A549 (cell line): ENCODE results near the gene MICU2. TPM values are rescaled to one million over a fixed set of nuclear protein-coding genes. Genes with fewer than 3 reads are reported as not detected.
A peak's percentile ranks its signal among the peaks of the same experiment; 100 is the strongest.

Experiments
- ATAC-seq, 2 experiments: fragments of 200-7000 bp in 1 of 2; fragments of >200 bp in 1 of 2; cut with Nextera tagmentation in 1 of 2; cut with Tn5 transposase in 1 of 2; 3 replicates each; pipeline versions ENCODE4 v1.8.0 to v1.9.1; 2018 to 2020; ENCODE audit warnings: mild to moderate bottlenecking in 1 of 2, moderate library complexity in 1 of 2
- CTCF ChIA-PET: fragments of 300-600 bp; sonication (Branson Sonifier 250); formaldehyde crosslinking; extraction: SDS; loops from one replicate; lab custom pipeline; 2021; ENCODE audit warnings: antibody characterized with exemption, inconsistent platforms; lab: Yijun Ruan, JAX
- POLR2A ChIA-PET: fragments of 350-600 bp; formaldehyde crosslinking; extraction: SDS; loops from one replicate; lab custom pipeline; 2021; ENCODE audit warnings: antibody characterized with exemption, inconsistent platforms; lab: Yijun Ruan, JAX
- DNase-seq, 2 experiments: peaks; one replicate each; pipeline versions ENCODE4 v3.0.0 to v3.0.0-alpha.2; 2011 to 2016; ENCODE audit warnings: low read depth in 1 of 2, low spot score in 1 of 2
- FAIRE-seq: peaks from 2 replicates; lab custom pipeline; 2011; peaks lifted over from hg19 to GRCh38; lab: Jason Lieb, UNC
- H3K27ac ChIP-seq, 2 experiments: fragments of >200 bp; sonication (Bioruptor Twin); formaldehyde crosslinking; 3 replicates each; pipeline ENCODE4 v1.5.1; 2016 to 2017
- H3K4me1 ChIP-seq: fragments of >200 bp; sonication (Bioruptor Twin); formaldehyde crosslinking; 3 replicates; pipeline ENCODE4 v1.6.1; 2016
- H3K4me2 ChIP-seq: fragments of >200 bp; sonication (Bioruptor Twin); formaldehyde crosslinking; 3 replicates; pipeline ENCODE4 v1.6.1; 2016
- H3K4me3 ChIP-seq: fragments of >200 bp; sonication (Bioruptor Twin); formaldehyde crosslinking; 3 replicates; pipeline ENCODE4 v1.5.1; 2016
- H3K9me3 ChIP-seq: fragments of >200 bp; sonication (Bioruptor Twin); formaldehyde crosslinking; 3 replicates; pipeline ENCODE4 v1.6.1; 2016
- CBX8 ChIP-seq: fragments of 200-600 bp; sonication (generic); IDR thresholded peaks from 2 replicates; pipeline ENCODE4 v1.6.1; 2016
- EHMT2 ChIP-seq: fragments of 200-600 bp; sonication (generic); IDR thresholded peaks from 2 replicates; pipeline ENCODE4 v1.6.1; 2016; ENCODE audit warnings: antibody characterized with exemption, low read depth, mild to moderate bottlenecking, moderate library complexity
- FOSB ChIP-seq: fragments of 250-450 bp; sonication (Bioruptor Pico); IDR thresholded peaks from 2 replicates; pipeline ENCODE4 v1.5.0; 2020; ENCODE audit warnings: mild to moderate bottlenecking, moderate library complexity
- HOXA7 ChIP-seq: fragments of 250-450 bp; sonication (Bioruptor Pico); IDR thresholded peaks from 2 replicates; pipeline ENCODE4 v1.5.0; 2020; ENCODE audit warnings: mild to moderate bottlenecking, moderate library complexity
- MAFK ChIP-seq: fragments of 450-650 bp; IDR thresholded peaks from 2 replicates; pipeline ENCODE4 v1.6.1; 2014; ENCODE audit not compliant: partially characterized antibody
- MAZ ChIP-seq: fragments of 150-350 bp; IDR thresholded peaks from 2 replicates; pipeline ENCODE4 v1.6.1; 2014; ENCODE audit warnings: antibody characterized with exemption, low read depth, low read length, borderline replicate concordance
- MYC ChIP-seq: IDR thresholded peaks from 2 replicates; pipeline ENCODE4 v1.6.1; 2012; ENCODE audit warnings: mild to moderate bottlenecking, inconsistent platforms, low read length, improper control_type of control experiment, borderline replicate concordance
- NR3C1 ChIP-seq: fragments of >200 bp; sonication (Bioruptor Twin); formaldehyde crosslinking; IDR thresholded peaks from 3 replicates; pipeline ENCODE4 v1.6.1; 2017
- RAD21 ChIP-seq, 2 experiments: fragments of >200 bp in 1 of 2; sonication (Bioruptor Twin) in 1 of 2; formaldehyde crosslinking in 1 of 2; IDR thresholded peaks in 1 of 2; conservative IDR thresholded peaks in 1 of 2; 2 replicates in 1 of 2; 3 replicates in 1 of 2; pipeline ENCODE4 v1.6.1; 2012 to 2018; ENCODE audit warnings: inconsistent platforms in 1 of 2
- RCOR1 ChIP-seq: fragments of 150-350 bp; IDR thresholded peaks from 2 replicates; pipeline ENCODE4 v1.6.1; 2014; ENCODE audit warnings: antibody characterized with exemption, low read length, low read depth
- RNF2 ChIP-seq: fragments of 200-600 bp; sonication (generic); IDR thresholded peaks from 2 replicates; pipeline ENCODE4 v1.6.1; 2016; ENCODE audit warnings: low read depth, mild to moderate bottlenecking, antibody characterized with exemption, moderate library complexity, borderline replicate concordance
- SMC3 ChIP-seq: fragments of >200 bp; sonication (Bioruptor Twin); formaldehyde crosslinking; IDR thresholded peaks from 3 replicates; pipeline ENCODE4 v1.6.1; 2018; ENCODE audit warnings: inconsistent platforms
- TP53 ChIP-seq: fragments of 250-450 bp; sonication (Bioruptor Pico); IDR thresholded peaks from 2 replicates; pipeline ENCODE4 v1.5.0; 2021; ENCODE audit warnings: mild to moderate bottlenecking, moderate library complexity
- ZFP36 ChIP-seq: fragments of 450-650 bp; IDR thresholded peaks from 2 replicates; pipeline ENCODE4 v1.6.1; 2014; ENCODE audit warnings: borderline replicate concordance; ENCODE audit not compliant: partially characterized antibody
- WGBS: methylation state at CpG from one replicate; pipeline ENCODE4 v1.1.6; 2017; ENCODE audit errors: missing lambda C conversion rate; 5-methylcytosine and 5-hydroxymethylcytosine counted together
- polyA plus RNA-seq, 4 experiments: library from polyadenylated mRNA; depleted of rRNA in 3 of 4; stranded (reverse); fragments of >200 nt; fragmentation: RNase III in 1 of 4; extraction: RNeasy Plus Mini Kit Qiagen cat#74134 plus additional on column Dnase treatment in 1 of 4; gene quantifications; 2 replicates in 3 of 4; 3 replicates in 1 of 4; pipeline ENCODE4 v1.2.3, GENCODE V29; 2011 to 2017
- TF ChIP-seq, protein P1 (sequence below): fragments of >200 bp; sonication (Bioruptor Twin); formaldehyde crosslinking; IDR thresholded peaks from 3 replicates; pipeline ENCODE4 v1.5.1; 2016
- TF ChIP-seq, protein P2 (sequence below): fragments of 250-450 bp; sonication (Bioruptor Pico); IDR thresholded peaks from 2 replicates; pipeline ENCODE4 v1.5.0; 2021; ENCODE audit warnings: mild to moderate bottlenecking, moderate library complexity, borderline replicate concordance
- TF ChIP-seq, protein P3 (sequence below): fragments of >200 bp; sonication (Bioruptor Twin); formaldehyde crosslinking; IDR thresholded peaks from 2 replicates; pipeline ENCODE4 v1.6.1; 2016
- TF ChIP-seq, protein P4 (sequence below): IDR thresholded peaks from 2 replicates; pipeline ENCODE4 v1.6.1; 2012
- TF ChIP-seq, protein P5 (sequence below): fragments of 250-450 bp; sonication (Bioruptor Pico); IDR thresholded peaks from 2 replicates; pipeline ENCODE4 v1.5.0; 2020; ENCODE audit warnings: low read depth, mild to moderate bottlenecking, moderate library complexity
- TF ChIP-seq, protein P6 (sequence below): fragments of 150-350 bp; IDR thresholded peaks from 2 replicates; pipeline ENCODE4 v1.6.1; 2014; ENCODE audit warnings: low read depth, mild to moderate bottlenecking, low read length

The MICU2 gene
- polyA plus RNA-seq, 2 of the 4 experiments (the other 2 are of a cell fraction), result 24.7 to 42.6 TPM

DNA sequence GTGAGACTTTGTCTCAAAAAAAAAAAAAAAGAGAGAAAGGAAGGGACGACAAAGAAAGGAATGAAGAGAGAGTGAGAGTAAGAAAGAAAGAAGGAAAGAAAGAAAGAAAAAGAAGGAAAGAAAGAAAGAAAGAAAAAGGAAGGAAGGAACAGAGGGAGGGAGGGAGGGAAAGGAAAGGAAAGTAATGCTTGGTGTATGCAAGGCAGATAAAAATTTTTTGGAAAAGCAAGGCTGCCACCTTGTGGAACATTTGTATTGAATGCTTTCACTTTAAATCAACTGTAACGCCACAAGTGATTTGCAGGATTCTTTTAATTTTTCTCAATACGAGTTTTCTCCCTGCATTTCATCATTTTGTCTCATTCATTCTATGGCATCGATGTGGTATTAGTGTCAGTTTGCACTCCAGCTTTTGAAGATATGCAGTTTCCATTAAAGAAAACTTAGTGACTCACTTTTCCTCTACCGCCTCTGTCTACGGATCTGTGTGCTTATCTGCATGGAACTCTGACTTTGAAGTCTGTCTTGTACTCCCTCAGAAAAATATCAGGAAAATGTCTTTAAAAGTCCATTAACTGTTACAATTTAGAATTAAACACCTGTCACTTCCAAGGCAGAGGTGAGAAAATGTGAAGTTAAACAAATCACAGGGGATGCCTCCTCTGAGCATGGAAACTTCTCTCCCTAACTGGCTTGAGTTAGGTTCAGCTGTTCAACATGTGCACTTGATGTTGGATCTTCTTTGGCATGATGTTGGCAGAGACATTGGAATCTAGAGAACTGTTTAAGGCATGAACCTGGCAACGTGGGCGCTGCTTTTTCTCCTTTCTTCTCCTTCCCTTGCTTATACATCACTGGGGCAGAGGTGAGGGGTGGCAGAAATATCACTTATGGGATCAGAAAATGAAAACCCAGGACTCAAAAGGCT, 124.8 kb downstream of the MICU2 start:
- ChIA-PET POLR2A (no interaction called here), CTCF (interaction anchor here (0.5 to 5.5 kb wide), 18 partner anchors 9 to 554 kb away, joined by 3 to 50 read pairs (median 3); no protein-coding TSS in a partner anchor)
- ATAC-seq, result peak; percentile 73 to 74; a peak in 5 of 6 replicates
- no peak overlapping the region for H3K4me3 ChIP-seq
- 19% methylated on average over 8 of the region's 8 CpGs for WGBS
- no peak overlapping the region for H3K27ac ChIP-seq
- TF ChIP-seq SMC3, result peak; percentile 59
- no peak for TF ChIP-seq CBX8
- TF ChIP-seq ZFP36, result no peak
- no peak for TF ChIP-seq RCOR1
- TF ChIP-seq, protein P1, sequence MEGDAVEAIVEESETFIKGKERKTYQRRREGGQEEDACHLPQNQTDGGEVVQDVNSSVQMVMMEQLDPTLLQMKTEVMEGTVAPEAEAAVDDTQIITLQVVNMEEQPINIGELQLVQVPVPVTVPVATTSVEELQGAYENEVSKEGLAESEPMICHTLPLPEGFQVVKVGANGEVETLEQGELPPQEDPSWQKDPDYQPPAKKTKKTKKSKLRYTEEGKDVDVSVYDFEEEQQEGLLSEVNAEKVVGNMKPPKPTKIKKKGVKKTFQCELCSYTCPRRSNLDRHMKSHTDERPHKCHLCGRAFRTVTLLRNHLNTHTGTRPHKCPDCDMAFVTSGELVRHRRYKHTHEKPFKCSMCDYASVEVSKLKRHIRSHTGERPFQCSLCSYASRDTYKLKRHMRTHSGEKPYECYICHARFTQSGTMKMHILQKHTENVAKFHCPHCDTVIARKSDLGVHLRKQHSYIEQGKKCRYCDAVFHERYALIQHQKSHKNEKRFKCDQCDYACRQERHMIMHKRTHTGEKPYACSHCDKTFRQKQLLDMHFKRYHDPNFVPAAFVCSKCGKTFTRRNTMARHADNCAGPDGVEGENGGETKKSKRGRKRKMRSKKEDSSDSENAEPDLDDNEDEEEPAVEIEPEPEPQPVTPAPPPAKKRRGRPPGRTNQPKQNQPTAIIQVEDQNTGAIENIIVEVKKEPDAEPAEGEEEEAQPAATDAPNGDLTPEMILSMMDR, result peak; percentile 71
- peak; percentile 68 to 74 for TF ChIP-seq RAD21 (conservative IDR thresholded peaks at IDR 0.05 in 1 of 2, IDR thresholded peaks at IDR 0.05 in 1 of 2)
- peak overlapping the region; percentile 61 for H3K4me2 ChIP-seq
- H3K4me1 ChIP-seq, result no peaks in the 10 kb centered on the region
- H3K9me3 ChIP-seq, result no peaks in the 10 kb centered on the region
- FAIRE-seq, result no peak
- DNase-seq, result peak in 1 of 2 experiments; percentile 71

DNA sequence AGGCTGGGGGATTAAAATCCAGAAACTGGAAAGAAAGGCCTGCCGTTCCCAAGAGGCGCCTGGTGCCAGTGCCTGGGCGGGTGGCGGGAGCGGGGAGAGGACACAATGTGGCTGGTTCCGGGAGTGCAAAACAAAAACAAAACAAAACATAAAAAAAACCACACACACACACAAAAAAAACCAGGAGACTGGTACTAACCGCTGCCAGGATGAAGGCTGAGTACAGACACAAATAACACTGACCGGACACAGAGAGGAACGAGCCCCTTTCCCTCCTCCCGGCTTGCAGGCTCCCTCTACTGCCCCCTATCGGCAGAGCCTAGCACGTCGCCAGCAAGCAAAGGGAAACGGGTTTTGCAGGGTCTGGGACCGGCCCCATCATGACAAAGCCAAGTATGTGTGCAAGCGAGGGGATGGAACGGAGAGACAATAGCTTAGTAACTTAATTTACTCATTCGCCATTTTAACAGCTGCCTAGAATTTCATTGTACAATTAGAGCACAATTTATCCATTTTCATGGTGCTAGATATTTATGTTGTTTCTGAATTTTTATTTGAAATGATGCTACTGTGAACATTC, 127.0 kb downstream of the MICU2 start:
- TF ChIP-seq, protein P2, sequence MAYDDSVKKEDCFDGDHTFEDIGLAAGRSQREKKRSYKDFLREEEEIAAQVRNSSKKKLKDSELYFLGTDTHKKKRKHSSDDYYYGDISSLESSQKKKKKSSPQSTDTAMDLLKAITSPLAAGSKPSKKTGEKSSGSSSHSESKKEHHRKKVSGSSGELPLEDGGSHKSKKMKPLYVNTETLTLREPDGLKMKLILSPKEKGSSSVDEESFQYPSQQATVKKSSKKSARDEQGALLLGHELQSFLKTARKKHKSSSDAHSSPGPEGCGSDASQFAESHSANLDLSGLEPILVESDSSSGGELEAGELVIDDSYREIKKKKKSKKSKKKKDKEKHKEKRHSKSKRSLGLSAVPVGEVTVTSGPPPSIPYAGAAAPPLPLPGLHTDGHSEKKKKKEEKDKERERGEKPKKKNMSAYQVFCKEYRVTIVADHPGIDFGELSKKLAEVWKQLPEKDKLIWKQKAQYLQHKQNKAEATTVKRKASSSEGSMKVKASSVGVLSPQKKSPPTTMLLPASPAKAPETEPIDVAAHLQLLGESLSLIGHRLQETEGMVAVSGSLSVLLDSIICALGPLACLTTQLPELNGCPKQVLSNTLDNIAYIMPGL (CRISPR knock-in tag), result no peak
- TF ChIP-seq RAD21 (conservative IDR thresholded peaks at IDR 0.05 in 1 of 2, IDR thresholded peaks at IDR 0.05 in 1 of 2) (peak; percentile 59 to 64), SMC3 (peak; percentile 62), MAFK (no peak)
- TF ChIP-seq, protein P1, result peak; percentile 79
- TF ChIP-seq, protein P3, sequence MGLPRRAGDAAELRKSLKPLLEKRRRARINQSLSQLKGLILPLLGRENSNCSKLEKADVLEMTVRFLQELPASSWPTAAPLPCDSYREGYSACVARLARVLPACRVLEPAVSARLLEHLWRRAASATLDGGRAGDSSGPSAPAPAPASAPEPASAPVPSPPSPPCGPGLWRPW, result no peak
- TF ChIP-seq, protein P4, sequence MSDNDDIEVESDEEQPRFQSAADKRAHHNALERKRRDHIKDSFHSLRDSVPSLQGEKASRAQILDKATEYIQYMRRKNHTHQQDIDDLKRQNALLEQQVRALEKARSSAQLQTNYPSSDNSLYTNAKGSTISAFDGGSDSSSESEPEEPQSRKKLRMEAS, result 0 out of 2 replicates have a peak, but pooled peaks have one; percentile 20
- H3K4me3 ChIP-seq, result peak overlapping the region; percentile 43
- H3K4me1 ChIP-seq, result no peaks in the 10 kb centered on the region
- ChIA-PET CTCF (interaction anchor here (0.5 to 5.5 kb wide), 34 partner anchors 8 to 1271 kb away, joined by 3 to 50 read pairs (median 3); partner anchors contain the start of genes MRPL57, SKA3 and ZDHHC20), POLR2A (interaction anchor here (1.1 kb wide), 1 partner anchor 18 kb away, joined by 3 read pairs; the partner anchor contains the start of gene ZDHHC20)
- peak overlapping the region; percentile 69 for H3K4me2 ChIP-seq
- no peak for FAIRE-seq
- no peaks in the 10 kb centered on the region for H3K9me3 ChIP-seq
- ATAC-seq, result peak; percentile 79 to 91
- WGBS, result 9% methylated on average over 18 of the region's 18 CpGs
- peak; percentile 22 to 81 for DNase-seq
- peak overlapping the region; percentile 59 to 83; a peak in 5 of 6 replicates for H3K27ac ChIP-seq

DNA sequence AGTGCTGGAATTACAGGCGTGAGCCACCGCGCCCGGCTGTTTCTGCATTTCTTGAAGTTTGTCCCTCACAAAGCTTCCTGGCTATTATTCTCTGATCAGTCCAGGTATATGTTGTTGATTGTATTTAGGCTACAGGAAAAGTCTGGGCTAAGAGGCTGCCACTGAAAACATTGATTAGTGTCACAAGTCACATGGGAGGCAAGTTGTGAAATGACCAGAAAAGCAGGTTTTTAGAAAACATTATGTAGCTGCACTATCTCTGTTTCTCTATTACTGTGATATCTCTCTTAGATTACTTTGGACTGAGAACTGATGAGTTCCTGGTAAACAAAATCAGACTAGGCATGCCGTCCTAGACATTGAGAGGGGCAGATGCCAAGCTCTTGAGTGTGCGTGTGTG, 128.9 kb downstream of the MICU2 start:
- DNase-seq (no peak), ATAC-seq (no peak), FAIRE-seq (no peak)
- ChIA-PET POLR2A (no interaction called here), CTCF (interaction anchor here (0.6 kb wide), 1 partner anchor 405 kb away, joined by 3 read pairs; no protein-coding TSS in a partner anchor)
- Histone ChIP-seq H3K4me3 (no peak overlapping the region), H3K27ac (no peak overlapping the region), H3K4me2 (no peak overlapping the region), H3K9me3 (no peaks in the 10 kb centered on the region), H3K4me1 (no peaks in the 10 kb centered on the region)
- WGBS, result 65% methylated on average over 6 of the region's 6 CpGs
- TF ChIP-seq HOXA7 (CRISPR knock-in tag), result no peak
- no peak for TF ChIP-seq MAZ
- TF ChIP-seq EHMT2, result no peak
- TF ChIP-seq, protein P5, sequence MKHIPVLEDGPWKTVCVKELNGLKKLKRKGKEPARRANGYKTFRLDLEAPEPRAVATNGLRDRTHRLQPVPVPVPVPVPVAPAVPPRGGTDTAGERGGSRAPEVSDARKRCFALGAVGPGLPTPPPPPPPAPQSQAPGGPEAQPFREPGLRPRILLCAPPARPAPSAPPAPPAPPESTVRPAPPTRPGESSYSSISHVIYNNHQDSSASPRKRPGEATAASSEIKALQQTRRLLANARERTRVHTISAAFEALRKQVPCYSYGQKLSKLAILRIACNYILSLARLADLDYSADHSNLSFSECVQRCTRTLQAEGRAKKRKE, result no peak
- TF ChIP-seq MYC, result no peak
- TF ChIP-seq FOSB (CRISPR knock-in tag), result no peak
- no peak for TF ChIP-seq TP53 (CRISPR knock-in tag)
- TF ChIP-seq CBX8, result no peak
- TF ChIP-seq, protein P6, sequence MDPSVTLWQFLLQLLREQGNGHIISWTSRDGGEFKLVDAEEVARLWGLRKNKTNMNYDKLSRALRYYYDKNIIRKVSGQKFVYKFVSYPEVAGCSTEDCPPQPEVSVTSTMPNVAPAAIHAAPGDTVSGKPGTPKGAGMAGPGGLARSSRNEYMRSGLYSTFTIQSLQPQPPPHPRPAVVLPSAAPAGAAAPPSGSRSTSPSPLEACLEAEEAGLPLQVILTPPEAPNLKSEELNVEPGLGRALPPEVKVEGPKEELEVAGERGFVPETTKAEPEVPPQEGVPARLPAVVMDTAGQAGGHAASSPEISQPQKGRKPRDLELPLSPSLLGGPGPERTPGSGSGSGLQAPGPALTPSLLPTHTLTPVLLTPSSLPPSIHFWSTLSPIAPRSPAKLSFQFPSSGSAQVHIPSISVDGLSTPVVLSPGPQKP, result no peak
- no peak for TF ChIP-seq RNF2
- TF ChIP-seq NR3C1, result no peak
